Measurements from ENCODE around the gene CNIH2.

- TF ChIP-seq CTCF (conservative IDR thresholded peaks at IDR 0.05; ENCODE audit: low read length) (no peak), EZH2phosphoT487 (IDR thresholded peaks at IDR 0.05; ENCODE audit: borderline replicate concordance) (no peak)
Observed at GRCh38 chr11:66283461-66284105, 5.6 kb downstream of the CNIH2 start.

All from Loucy (cell line).